Activated CD4-positive, alpha-beta T cell treated with anti-CD3 and anti-CD28 coated beads, Interleukin-2, amount 50 U/mL, for 48 hours (primary cell): ENCODE results near the gene RPIA.
"Not testable (repeated sequence)": the region's sequence is repeated elsewhere in the genome, so short reads cannot be mapped to it uniquely, and the experiment has no call there.

Experiments used
- DNase-seq, 2 experiments: peaks; one replicate each; pipeline ENCODE4 v3.0.0-alpha.2; 2020

RPIA gene

GRCh38 chr2:88737385-88737784 lies 45.9 kb downstream of the RPIA start:
- DNase-seq, result no peak

- DNase-seq, result no peak
Measured at GRCh38 chr2:88738271-88738670, 46.8 kb downstream of the RPIA start.

DNA sequence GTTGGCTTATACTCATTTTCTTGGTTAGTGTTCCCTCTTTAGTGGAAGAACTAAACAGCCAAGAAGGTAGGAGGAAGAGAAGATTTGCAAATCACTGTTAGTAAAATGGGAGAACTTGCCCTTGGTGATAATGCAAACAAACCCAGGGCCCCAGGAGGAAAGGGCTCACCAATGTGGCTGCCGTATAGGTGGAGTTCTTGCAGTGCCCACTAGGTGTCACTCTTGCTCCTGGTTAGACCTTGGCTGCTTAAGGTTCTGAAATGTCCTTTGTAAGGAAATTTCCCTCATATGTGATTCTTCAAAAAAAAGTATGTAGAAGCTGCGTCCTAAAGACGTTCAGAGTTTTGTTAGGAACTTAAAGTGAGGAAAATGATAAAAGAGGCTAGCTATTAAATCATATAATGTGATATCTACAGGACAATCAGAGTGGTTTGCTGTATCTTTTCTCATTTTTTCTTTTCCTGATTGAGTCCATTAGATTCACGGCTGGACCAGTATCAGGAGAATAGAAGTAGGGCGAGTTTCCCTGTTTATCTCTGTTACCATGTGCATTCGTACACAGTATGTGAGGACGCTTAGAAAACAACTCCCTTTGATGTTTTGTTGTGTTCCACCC lies 48.6 kb downstream of the RPIA start:
- DNase-seq, result peak; percentile 79 to 81

DNA sequence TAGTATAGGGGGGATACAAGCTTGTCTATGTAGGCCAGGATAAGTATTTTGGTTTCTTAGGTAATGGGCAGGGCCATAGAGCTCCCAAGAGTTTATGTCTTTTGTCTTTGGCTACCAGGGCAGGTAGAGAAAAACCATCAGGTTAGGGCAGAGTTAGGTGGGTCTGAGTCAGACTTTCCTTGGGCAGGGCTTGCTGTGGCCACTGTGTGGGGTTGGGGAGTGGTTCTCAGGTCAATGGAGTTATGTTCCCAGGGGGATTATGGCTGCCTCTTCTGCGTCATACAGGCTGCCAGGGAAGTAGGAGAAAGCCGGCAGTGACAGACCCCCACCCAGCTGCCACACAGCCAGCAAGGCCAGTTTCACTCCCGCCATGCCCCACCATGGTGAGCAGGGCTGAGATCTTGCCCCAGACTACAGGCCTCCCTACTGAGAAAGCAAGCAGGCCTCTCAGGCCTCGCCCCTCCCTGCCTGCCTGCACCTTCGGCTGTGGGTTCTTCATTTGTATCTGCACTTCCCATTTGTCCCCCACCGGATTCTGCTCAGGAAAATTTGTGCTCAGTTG lies 55.5 kb downstream of the RPIA start:
- no peak for DNase-seq

GRCh38 chr2:88747990-88748389 lies 56.5 kb downstream of the RPIA start:
- no peak for DNase-seq

DNA sequence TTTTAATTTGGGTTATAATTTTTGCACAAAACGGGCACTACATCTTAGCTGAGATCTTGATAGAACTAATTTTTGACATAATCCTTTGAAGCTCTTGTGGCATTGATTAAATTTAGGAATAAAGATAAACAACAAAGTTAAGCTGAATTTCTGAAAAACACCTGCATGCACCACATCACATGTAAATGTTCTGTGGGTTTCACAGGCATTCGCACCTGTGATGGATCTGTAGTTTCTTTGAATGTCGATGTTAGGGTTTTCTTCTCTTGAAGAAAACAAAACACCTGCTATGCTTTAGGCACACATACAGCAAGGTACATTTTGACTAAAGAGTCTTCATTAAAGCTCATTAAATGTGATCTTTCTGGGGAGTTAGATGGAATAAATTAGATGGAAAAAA lies 60.3 kb downstream of the RPIA start:
- DNase-seq, result no peak

- DNase-seq, result no peak
Measured at GRCh38 chr2:88753833-88754584, 62.5 kb downstream of the RPIA start.

DNA sequence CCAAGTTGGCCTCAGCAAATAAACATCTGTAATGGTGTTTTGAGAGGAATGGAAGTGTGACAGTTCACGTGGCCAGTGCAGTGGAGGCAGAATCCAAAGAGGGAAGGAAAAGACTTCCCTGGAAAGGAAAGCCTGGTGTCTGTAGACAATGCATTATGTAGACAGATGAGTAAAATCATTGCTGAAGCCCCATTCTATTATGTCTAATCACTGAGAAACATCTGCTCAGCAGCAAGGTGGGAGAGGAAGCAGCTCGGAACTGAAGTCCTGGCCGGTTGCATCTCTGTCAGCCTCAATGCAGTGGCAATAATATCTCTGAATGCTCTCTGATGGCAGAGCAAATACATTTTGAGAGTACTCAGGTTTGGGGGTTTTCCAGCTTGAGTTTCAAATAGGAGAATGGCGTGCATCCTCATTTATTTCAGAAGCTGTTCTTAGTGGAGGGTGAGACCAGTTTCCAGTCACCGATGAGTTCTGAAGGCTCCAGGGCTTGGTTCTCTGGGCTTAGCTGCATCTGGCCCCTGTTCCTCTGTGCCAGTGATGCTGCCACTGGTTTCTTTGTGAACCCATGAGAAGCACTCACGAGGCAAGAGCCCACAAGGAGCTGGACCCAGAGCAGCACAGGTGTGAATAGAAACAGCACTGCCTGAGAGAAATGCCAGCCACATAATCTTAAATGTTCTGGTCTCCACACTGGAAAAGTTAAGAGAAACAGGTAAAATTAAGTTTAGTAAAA lies 63.3 kb downstream of the RPIA start:
- DNase-seq, result no peak

DNA sequence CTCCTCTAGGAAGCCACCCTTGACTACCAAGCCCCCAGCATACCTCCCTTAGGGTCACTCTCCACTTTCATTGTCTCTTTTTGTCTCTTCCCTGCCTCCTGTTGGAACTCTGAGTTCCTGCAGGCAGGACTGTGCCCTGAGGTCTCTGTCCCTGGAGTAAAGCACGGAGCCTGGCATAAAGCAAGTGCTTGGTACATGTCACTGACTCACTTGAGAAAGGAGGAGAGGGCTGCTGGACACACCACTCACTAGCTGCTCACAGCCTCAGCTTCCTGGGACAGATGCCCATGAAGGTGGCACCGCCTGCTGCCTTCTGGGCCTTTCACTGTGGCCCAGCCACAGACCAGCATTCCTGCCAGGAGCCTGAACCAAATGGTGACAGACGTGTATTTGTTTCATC lies 64.4 kb downstream of the RPIA start:
- no peak for DNase-seq

DNA sequence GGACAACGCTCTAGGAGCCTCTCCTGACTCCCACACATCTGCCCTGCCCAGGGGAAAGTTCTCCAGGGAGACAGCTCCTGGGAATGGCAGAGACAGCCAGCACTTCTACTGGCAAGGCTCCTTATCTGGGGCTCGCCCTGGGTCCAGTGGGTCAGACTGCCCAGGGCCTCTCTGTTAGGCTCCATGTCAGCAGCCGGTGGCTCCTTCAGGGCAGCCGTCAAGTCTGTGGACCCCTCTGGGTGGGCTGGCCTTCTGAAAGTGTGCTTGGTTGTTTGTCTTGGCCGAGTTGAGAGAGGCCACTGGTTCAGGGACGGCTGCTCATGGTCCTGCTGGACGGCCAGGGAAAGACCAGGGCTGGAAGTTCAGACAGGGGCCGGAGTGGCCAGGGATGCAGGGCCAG lies 65.6 kb downstream of the RPIA start:
- DNase-seq, result no peak

DNA sequence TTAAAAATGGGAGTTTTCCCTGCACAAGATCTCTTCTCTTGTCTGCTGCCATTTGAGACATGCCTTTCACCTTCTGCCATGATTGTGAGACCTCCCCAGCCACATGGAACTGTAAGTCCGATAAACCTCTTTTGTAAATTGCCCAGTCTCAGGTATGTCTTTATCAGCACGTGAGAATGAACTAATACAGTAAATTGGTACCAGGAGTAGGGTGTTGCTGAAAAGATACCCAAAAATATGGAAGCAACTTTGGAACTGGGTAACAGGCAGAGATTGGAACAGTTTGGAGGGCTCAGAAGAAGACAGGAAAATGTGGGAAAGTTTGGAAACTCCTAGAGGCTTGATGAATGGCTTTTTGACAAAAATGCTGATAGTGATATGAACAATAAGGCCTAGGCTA lies 67.2 kb downstream of the RPIA start:
- not testable (repeated sequence) for DNase-seq

GRCh38 chr2:88760819-88761598 lies 69.5 kb downstream of the RPIA start:
- DNase-seq, result no peak

DNA sequence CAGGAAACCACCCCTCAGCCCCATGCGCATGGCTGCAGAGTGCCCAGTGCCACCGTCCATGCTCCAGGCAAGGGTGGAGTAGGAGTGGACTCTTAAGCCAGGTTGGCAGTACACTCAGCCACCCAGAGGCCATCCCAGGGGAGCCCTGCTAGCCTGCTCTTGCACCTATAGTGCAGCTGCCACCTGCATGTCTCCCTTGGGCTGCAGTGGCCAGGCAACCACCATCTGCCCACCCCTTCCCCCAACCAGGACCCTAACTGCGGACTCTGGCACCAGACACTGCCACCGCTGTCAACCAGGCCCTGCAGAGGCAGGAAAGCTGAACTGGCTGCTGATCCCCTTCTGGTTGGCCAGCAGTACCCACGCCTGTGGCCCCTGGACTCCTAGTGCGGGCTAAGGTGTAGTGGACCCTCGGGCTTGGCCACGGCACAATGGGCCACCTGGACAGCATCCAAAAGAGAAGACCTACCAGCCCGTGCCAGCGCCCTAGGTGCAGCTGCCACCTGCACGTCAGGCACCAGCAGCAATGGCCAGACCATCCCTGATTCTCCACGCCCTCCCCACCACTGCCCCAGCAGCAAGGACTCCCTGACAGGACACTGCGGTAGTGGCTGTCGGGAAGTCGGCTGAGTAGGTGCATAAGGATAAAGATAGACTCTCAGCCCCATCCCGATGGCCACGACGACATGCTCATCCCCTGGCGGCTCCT lies 72.8 kb downstream of the RPIA start:
- no peak for DNase-seq

GRCh38 chr2:88764850-88765153 lies 73.3 kb downstream of the RPIA start:
- DNase-seq, result no peak

DNA sequence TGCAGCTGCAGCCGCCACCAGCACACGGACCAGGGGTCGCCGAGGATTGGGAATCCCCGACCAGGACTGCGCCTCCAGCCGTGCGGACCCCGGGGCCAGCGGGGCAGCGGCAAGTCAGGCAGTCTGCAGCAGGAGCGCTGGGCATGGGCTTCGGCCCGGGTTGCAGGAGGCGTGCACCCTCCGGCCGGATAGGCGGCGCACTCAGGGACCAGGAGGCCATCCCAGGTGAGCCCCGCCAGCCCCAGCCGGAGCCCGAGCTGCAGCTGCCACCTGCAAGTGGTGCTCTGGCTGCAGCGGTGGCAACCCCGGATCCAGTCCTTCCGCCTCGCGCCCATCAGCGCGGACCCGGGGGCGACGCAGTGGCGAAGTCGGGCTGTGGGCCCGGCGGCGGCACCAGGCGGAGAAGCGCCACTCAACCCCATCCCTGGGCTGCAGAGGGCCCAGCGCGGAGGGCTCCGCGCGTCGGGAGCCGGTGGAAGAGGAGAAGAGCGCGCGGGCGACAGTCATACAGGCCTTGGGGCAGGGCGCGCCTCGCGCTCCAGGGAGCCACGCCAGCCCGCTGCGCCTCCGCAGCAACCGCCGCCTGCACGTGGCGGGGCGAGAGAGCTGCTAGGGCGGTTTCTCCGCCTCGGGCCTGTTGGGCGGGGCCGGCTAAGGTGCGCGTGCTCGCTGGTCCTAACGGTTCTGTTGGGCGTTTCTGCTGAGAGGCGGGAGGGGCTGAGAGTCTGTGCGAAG lies 73.8 kb downstream of the RPIA start:
- peak; percentile 53 to 62 for DNase-seq

- DNase-seq, result not testable (repeated sequence)
Measured at GRCh38 chr2:88765889-88766481, 74.5 kb downstream of the RPIA start.

DNA sequence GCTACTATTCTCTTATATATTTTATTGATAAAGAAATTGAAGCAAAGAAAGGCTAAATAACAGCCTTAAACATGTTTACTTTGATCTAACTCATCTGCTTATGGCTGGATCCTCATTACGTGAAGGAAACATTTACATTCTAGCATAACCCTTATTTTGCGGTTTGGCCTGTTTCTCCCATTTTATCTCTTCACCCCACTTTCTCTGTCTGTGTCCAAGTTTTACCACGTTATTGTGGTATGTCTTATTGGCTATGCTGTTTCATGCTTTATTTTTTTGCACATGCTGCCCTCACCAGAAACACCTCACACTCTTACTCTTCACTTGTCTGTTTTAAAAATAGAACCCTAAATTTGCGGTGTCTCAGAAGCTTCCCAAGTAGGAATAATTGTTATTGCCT lies 78.5 kb downstream of the RPIA start:
- no peak for DNase-seq

DNA sequence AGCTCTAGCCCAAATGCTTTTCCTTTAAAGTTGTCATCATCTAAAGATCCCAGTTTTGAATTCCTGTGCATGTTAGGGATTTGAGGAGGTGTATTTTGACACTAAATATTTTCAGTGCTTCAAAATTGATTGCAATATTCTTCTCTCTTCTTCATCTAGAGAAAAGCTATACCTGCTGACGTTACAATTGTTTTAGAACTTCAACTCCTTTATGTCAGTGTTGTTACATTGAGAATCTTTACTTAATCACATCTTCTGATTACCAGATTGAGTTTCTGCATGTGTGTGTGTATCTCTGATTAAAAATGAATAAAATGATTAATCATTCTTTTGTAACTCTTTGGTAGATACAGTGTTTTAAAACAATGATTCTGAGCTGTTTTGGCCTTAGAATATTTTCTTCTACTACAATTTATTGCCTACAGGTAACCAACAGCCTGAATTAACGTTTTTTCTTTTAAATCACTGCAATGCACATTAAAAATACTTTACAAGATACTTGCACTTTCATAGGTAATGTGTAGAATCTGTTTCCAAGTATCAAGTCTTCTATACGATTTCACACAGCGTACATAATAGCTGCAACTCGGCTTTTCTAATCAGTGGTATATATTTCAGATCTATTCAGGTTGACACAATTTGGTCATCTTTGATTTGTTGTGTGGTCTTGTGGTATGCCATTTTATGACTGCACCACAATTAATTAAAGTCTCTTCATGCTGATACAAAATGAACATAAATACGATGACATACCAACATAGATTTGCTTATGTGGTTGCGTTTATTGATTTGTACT lies 82.0 kb downstream of the RPIA start:
- not testable (repeated sequence) for DNase-seq

DNA sequence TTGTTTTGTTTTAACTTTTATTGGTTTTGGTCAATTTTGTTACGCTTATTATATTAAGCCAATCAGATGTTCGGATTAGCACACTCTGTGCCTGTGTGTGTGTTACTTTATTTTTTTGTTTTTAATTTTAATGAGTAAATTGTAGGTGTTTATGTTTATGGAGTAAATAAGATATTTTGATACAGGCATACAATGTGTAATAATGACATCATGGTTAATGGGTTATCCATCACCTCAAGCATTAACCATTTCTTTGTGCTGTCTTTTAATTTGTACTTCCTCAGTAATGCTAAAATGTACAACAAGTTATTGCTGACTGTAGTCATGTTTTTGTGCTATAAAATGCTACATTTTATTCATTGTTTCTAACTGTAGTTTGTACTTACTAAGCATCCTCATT lies 97.7 kb downstream of the RPIA start:
- not testable (repeated sequence) for DNase-seq

GRCh38 chr2:88795932-88796331 lies 104.5 kb downstream of the RPIA start:
- not testable (repeated sequence) for DNase-seq
